Measurements from ENCODE around the gene RNF168.
A peak's percentile ranks its signal among the peaks of the same experiment; 100 is the strongest.
"Not testable (repeated sequence)": the region's sequence is repeated elsewhere in the genome, so short reads cannot be mapped to it uniquely, and the experiment has no call there.

The RNF168 gene, protein sequence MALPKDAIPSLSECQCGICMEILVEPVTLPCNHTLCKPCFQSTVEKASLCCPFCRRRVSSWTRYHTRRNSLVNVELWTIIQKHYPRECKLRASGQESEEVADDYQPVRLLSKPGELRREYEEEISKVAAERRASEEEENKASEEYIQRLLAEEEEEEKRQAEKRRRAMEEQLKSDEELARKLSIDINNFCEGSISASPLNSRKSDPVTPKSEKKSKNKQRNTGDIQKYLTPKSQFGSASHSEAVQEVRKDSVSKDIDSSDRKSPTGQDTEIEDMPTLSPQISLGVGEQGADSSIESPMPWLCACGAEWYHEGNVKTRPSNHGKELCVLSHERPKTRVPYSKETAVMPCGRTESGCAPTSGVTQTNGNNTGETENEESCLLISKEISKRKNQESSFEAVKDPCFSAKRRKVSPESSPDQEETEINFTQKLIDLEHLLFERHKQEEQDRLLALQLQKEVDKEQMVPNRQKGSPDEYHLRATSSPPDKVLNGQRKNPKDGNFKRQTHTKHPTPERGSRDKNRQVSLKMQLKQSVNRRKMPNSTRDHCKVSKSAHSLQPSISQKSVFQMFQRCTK

DNA sequence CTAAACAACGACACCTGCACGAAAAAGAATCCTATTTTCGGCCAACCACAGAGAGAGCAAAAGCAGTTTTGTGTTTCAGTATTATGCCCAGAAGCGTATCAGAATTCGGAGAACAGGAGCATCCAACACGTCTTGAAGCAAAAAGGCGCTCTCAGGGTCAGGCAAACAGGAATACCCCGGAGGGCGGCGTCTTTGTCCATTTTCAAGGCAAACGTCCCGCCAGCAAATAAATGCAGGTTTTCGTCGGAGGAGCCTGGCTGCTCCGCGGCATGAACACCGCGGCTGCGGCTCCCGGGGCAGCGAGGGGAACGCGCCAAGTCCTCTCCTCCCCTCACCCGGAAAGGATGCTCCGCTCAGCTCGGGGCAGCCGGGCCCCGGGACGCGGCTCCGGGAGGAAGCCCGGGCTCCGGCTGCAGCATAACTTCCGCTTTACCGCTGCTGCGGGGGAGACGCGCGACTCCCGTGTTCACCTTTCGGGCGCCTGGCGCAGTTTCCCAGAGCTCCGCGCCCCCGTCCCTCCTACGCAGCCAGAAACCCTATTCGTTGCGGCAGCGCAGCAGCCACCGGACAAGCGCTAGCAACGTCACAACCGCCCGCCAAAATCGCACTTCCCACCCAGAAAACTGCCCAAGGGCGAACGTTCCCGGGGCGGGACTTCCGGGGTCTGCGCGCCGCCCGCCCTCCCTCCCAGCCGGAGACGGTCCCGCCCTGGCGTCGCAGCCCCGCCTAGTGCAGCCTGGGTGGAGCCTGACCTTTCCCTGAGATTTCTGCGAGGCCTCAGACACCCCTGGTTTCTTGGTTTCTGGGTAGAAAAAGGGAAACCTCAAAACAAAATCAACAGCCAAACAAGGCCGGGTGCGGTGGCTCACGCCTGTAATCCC lies at the start of gene RNF168:
Gene RNF168 (minus strand): TSS at position 573 of the 881 bp plus-strand sequence. CDS start 595 bp downstream, outside the sequence.
- peak; percentile 89 for DNase-seq

GRCh38 chr3:196552253-196552652 lies 48.7 kb upstream of the RNF168 start:
- DNase-seq = no peak

- not testable (repeated sequence) for DNase-seq
Measured at GRCh38 chr3:196550172-196550571, 46.6 kb upstream of the RNF168 start.

- not testable (repeated sequence) for DNase-seq
Measured at GRCh38 chr3:196549312-196549711, 45.7 kb upstream of the RNF168 start.

DNA sequence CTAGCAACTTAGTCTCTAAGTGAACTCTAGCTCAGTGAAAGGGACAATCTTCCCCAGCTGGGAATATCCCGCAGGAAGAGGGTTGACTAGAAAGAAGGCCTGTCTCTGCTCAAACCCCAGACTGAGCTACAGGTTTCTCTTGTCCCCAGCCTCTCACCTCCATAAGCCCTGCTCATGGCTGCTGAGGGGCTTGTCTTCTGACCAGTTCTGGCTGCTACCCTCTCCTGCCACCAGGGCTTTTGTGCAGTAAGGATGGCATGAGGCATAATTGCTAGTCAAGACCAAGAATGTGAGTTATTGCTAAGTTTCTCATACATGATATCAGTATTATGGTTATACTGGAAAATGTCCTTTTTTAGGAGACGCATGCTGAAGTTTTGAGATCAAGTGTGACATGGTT lies 43.5 kb upstream of the RNF168 start:
- no peak for DNase-seq

DNA sequence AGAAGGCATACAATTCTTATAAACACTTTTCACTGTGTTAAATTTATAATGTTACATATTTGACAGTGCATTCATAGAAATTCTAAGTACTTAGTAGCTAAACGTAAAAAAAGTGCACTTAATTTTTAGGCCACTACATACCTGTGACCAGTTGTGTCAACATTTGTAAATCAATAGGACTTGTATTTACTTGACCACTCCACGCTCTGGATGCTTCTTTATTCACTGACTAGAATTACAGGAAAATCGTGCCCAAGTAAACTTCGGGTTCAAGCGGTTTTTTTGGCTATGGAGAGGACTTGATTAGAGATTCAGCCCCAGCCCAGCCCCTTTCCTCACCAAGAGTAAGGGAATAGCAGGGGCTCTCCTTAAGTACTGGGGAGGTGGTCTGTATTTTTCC lies 43.0 kb upstream of the RNF168 start:
- no peak for DNase-seq

GRCh38 chr3:196544491-196544992 lies 41.0 kb upstream of the RNF168 start:
- DNase-seq = no peak

DNA sequence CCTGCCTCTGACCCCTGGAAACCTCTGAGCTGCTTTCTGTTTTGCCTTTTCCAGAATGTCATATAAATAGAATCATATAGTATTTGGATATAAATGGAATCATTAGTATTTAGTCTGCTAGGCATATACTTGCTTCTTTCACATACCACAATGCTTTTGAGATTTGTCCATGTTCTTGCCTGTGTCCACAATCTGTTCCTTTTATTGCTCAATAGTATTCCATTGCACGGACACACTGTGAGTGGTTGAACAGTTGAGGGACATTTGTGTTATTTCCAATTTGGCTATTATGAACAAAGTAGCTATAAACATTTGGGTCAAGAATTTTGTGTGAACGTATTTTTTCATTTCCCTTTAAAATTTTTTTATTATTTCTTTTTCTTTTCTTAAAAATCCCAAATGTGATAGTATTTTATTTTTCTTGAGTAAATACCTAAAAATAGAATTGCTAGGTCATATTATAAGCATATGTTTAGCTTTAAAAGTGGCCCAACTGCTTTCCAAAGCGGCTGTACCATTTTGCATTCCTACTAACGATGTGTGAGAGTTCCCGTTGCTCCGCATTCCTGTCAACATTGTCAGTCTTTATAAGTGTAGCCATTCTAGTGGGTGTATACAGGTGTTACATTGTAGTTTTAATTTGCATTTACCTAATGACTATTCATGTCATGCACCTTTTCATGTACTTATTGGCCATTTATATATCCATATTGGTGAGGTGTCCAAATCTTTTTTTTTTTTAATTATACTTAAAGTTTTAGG lies 38.3 kb upstream of the RNF168 start:
- no peak for DNase-seq

- DNase-seq = peak; percentile 62
Measured at GRCh38 chr3:196537319-196537984, 33.9 kb upstream of the RNF168 start.

DNA sequence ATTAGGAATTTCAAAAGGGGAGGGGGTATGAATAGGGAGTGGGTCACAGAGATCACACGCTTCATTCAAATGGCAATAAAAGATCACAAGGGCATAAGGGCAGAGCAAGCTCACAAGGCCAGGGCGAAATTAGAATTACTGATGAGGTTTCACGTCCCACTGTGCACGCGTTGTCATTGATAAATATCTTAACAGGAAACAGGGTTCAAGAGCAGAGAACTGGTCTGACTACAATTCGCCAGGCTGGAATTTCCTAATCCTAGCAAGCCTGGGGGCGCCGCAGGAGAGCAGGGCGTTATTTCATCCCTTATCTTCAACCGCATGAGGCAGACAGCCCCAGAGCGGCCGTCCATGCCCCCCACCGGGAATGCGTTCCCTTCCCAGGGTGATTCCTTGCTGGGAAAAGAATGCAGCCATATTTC lies 29.7 kb upstream of the RNF168 start:
- DNase-seq = no peak

DNA sequence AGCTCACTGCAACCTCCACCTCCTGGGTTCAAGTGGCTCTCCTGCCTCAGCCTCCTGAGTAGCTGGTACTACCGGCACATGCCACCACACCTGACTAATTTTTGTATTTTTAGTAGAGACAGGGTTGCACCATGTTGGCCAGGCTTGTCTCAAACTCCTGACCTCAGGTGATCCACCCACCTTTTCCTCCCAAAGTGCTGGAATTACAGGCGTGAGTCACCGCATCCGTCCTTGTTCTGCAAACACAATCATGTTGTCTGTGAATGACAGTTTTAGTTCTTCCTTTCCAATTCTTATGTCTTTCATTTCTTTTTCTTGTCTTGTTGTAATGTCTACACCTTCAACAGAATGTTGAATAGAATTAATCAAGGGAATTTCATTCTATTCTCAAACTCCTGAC lies 27.9 kb upstream of the RNF168 start:
- DNase-seq = no peak

GRCh38 chr3:196528639-196529233 lies 25.2 kb upstream of the RNF168 start:
- DNase-seq = peak; percentile 84

DNA sequence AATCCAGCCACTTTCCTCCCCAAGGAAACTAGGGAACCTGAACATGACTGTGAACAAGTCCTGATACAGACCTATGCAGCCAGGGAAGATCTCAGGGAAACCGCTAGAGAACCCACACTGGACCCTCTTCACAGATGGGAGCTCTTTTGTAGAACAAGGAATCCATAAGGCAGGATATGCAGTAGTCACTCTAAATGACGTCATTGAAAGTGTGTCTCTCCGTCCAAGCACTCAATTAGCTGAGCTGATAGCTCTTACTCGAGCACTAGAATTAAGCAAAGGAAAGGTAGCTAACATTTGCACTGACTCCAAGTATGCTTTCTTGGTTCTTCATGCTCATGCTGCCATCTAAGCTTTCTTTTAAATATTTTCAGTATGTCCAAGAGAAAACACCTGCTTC lies 21.6 kb upstream of the RNF168 start:
- DNase-seq = no peak

DNA sequence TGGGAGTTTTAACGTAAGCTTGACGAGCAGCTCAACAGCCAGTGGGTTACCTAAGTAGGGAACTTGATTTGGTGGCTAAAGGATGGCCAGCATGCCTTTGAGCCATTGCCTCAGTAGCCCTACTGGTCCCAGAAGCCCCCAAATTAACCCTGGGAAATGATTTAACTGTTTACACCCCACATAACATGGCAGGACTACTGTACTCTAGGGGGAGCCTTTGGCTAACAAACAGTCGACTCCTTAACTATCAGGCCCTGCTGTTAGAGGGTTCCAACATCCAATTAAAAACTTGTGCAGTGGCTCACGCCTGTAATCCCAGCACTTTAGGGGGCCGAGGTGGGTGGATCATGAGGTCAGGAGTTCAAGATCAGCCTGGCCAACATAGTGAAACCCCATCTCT lies 21.0 kb upstream of the RNF168 start:
- DNase-seq = no peak

GRCh38 chr3:196523841-196524240 lies 20.3 kb upstream of the RNF168 start:
- DNase-seq = no peak

DNA sequence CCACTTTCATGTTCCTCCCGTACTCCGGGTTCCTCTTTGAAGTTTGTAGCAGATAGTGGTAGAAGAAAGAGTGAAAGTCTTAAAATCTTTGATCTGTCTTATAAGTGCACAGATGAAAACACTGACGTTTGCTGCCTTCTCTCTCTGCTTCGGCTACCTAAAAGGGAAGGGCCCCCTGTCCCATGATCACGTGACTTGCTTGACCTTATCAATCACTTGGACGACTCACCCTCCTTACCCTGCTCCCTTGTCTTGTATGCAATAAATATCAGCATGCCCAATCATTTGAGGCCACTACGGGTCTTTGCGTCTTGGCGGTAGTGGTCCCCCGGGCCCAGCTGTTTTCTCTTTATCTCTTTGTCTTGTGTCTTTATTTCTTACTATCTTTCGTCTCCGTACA lies 17.7 kb upstream of the RNF168 start:
- not testable (repeated sequence) for DNase-seq

GRCh38 chr3:196519718-196520082 lies 16.1 kb upstream of the RNF168 start:
- DNase-seq = peak; percentile 43

DNA sequence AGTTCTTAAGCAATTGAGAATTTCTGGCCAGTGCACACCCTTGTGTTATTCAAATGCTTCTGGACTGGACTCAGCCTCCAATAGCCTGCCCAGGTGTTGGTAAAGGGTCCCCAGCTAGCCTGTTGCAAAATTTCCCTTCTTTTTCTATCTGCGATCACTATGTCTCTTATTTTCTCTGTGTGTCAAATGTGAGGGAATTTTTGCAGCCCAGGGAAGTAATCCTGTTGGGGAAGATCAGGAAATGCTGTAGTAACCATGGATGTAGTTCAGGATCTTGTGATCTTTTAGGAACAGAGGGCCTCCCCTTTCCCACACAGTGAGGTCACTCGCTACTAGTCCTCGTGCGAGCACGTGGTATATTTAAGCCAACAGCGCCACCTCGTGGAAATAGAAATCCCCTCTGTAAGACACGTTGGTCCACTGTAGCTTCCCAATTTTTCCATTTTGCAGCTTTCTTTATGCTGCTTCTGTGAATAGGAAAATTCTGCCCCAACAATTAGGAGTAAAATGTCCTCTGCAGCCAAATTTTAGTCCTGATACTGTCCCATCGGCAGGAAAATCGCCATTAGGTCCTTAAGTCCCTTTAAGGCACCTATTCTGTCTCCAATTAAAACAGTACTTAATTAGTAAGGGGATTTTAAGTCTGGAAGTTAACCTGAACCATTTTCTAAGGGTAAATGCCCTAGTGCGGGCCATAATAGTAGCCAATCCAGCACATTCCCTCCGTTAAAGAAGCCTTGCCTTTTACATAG lies 15.6 kb upstream of the RNF168 start:
- peak; percentile 50 for DNase-seq

GRCh38 chr3:196517919-196518318 lies 14.4 kb upstream of the RNF168 start:
- no peak for DNase-seq

DNA sequence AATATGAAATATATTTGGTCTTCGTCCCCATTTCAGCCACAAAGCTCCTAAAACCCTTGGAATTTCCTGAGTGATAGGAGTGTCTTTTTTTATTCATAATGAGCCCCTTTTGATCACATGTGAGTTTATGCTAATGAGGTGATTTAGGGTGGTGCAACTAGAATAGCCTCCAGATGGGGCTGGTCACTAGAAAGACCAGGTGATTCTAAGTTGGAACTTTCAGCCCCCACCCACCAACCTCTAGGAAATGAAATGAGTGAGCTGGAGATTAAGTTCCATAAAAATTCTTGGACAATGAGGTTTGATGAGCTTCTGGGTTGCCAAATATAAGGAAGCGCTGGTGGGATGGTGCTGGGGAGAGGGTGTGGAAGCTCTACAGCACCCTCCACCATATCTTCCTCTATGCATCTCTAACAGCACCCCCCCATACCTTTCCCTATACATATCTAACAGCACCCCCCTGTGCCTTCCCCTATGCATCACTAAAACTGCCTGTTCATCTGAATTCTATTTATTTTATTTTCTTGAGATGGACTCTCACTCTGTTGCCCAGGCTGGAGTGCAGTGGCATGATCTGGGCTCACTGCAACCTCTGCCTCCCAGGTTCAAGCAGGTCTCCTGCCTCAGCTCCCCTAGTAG lies 13.7 kb upstream of the RNF168 start:
- no peak for DNase-seq

Data from activated naive CD4-positive, alpha-beta T cell treated with anti-CD3 and anti-CD28 coated beads, Interleukin-2, amount 50 U/mL, for 16 hours (primary cell).